Breast epithelium (tissue), 4 donors: Measurements from ENCODE around the gene CABLES2. TPM values are rescaled to one million over a fixed set of nuclear protein-coding genes. Genes with fewer than 3 reads are reported as not detected.

Experiments
- DNase-seq, 2 donors: peaks; one replicate each; pipeline ENCODE4 v3.0.0-alpha.2; 2019; ENCODE audit warnings: low spot score in 2 of 2
- H3K27ac ChIP-seq, 2 donors: fragments of 200-600 bp; sonication (generic) in 1 of 2; one replicate each; pipeline ENCODE4 v1.5.1; 2016 to 2019; ENCODE audit warnings: mild to moderate bottlenecking in 1 of 2
- H3K27me3 ChIP-seq, 2 donors: fragments of 200-600 bp; sonication (generic) in 1 of 2; one replicate each; pipeline versions ENCODE4 v1.5.1 to v1.6.0; 2017 to 2019; ENCODE audit warnings: control low read depth in 1 of 2, mild to moderate bottlenecking in 1 of 2
- H3K36me3 ChIP-seq: fragments of 200-600 bp; one replicate; pipeline ENCODE4 v1.5.1; 2019
- H3K4me1 ChIP-seq, 2 donors: fragments of 200-600 bp; sonication (generic); one replicate each; pipeline ENCODE4 v1.5.1; 2016 to 2019; ENCODE audit warnings: control low read depth in 1 of 2
- H3K4me3 ChIP-seq, 3 donors: fragments of 200-600 bp; sonication (generic); 1 replicate in 2 of 3; 2 replicates in 1 of 3; pipeline ENCODE4 v1.5.1; 2016 to 2019; ENCODE audit warnings: mild to moderate bottlenecking in 3 of 3, moderate library complexity in 2 of 3
- H3K9me3 ChIP-seq, 2 donors: fragments of 200-600 bp; sonication (generic) in 1 of 2; one replicate each; pipeline ENCODE4 v1.5.1; 2016 to 2019; ENCODE audit warnings: control low read depth in 1 of 2
- POLR2A ChIP-seq: fragments of 450-650 bp; IDR thresholded peaks from one replicate; pipeline ENCODE4 v1.6.1; 2016; ENCODE audit warnings: antibody characterized with exemption, mild to moderate bottlenecking, moderate library complexity
- POLR2AphosphoS5 ChIP-seq, 3 donors: sonication (generic); formaldehyde crosslinking; IDR thresholded peaks; one replicate each; pipeline ENCODE4 v1.6.1; 2017; ENCODE audit warnings: antibody characterized with exemption in 3 of 3
- intact Hi-C: fragments of 100-400 bp; cut with DNase I; formaldehyde crosslinking; loops from one replicate; pipeline ENCODE4 v1.15.1; 2023; ENCODE audit warnings: low total_unique reads
- total RNA-seq, 3 donors: library from RNA; depleted of rRNA; stranded (reverse); fragments of >200 nt; gene quantifications; one replicate each; pipeline ENCODE4 v1.1.0, GENCODE V29; 2016
- TF ChIP-seq, protein P1 (sequence below), 3 donors: fragments of 450-650 bp; IDR thresholded peaks; one replicate each; pipeline ENCODE4 v1.5.1; 2016 to 2017; ENCODE audit warnings: antibody characterized with exemption in 3 of 3, mild to moderate bottlenecking in 3 of 3, moderate library complexity in 3 of 3

CABLES2 gene
- total RNA-seq, 3 donors from 2014 or later = 1.8 to 3.2 (median 2.9) TPM

DNA sequence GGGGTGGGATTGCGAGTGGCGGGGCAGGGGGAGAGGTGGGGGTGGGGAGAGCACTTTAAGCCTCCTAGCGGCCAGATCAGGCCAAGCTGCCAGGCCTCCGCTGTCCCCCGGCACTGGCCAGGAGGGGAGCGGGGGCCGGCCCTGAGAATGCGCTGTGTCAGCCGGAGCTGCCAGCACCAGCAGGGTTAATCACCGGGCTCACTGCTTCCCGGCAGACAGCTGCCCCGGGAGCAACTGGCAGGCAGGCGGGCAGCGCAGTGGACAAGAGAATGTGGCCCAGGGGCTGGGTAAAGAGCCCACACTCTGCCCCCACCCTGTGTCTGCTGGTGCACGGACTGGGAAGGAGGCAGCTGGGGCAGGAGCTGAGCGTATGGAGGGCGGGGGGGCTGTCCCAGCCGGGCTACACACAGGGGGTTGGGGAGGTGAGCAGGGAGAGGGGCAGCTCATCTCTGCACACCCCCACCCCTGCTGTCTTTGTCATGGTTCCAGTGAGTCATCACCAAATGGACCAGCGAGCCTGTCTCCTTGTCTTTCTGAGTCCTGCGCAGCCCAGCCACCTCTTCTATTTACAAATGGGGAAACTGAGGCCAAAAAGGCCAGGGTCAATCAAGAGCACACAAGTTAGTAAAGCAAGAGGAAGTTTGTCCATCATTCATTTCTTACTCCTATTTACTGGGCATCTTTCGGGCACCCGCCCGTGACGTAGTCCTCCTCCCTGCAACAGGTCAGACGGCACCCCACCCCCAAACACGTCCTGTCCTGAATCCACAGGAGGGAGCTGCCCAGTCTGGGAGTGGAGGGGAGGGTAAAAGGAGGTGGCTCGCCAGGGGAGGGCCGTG, 37.9 kb downstream of the CABLES2 start:
- Histone ChIP-seq H3K4me1 (peaks cover 35 to 43% of the 10 kb centered on the region in 2 donors), H3K27ac (peak overlapping the region; percentile 55 to 91), H3K4me3 (peak overlapping the region in 2 of 3 donors; percentile 83 to 86), H3K27me3 (no peaks in the 10 kb centered on the region), H3K36me3 (no peaks in the 10 kb centered on the region), H3K9me3 (no peaks in the 10 kb centered on the region)
- intact Hi-C loops = no loop called here
- DNase-seq = no peak
- TF ChIP-seq, protein P1, sequence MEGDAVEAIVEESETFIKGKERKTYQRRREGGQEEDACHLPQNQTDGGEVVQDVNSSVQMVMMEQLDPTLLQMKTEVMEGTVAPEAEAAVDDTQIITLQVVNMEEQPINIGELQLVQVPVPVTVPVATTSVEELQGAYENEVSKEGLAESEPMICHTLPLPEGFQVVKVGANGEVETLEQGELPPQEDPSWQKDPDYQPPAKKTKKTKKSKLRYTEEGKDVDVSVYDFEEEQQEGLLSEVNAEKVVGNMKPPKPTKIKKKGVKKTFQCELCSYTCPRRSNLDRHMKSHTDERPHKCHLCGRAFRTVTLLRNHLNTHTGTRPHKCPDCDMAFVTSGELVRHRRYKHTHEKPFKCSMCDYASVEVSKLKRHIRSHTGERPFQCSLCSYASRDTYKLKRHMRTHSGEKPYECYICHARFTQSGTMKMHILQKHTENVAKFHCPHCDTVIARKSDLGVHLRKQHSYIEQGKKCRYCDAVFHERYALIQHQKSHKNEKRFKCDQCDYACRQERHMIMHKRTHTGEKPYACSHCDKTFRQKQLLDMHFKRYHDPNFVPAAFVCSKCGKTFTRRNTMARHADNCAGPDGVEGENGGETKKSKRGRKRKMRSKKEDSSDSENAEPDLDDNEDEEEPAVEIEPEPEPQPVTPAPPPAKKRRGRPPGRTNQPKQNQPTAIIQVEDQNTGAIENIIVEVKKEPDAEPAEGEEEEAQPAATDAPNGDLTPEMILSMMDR (IDR thresholded peaks at IDR 0.05) = no peak
- no peak for TF ChIP-seq POLR2A
- no peak for TF ChIP-seq POLR2AphosphoS5 (IDR thresholded peaks at IDR 0.05)

DNA sequence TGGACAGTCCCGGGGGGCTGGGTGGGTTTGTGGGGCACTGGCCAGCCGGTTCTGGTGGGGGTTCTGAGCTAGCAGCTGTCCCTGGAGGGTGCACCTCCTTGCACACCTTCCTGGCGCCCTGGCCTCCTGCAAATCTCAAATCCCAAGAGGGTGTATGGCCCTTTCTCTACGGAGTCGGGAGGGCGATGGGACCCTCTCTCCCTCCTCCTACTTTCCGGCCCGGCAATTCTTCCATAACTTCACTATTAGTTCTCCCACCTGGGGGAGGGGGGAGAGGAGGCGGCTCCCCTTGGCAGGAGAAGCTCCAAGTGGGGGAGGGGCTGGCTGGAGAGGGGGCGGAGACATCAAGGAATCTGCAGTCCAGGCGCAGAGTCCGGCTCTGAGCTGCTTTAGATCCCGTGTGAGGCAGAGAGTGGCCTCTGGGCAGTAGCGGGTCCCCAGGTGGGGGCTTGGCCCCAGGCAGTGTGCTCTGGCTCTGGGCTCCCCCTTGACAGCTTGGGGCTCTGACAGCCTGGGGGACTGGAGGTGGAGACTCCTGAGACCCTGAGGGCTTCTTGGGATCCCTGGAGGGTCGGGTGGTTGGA, 38.6 kb downstream of the CABLES2 start:
- TF ChIP-seq, protein P1 (IDR thresholded peaks at IDR 0.05) = no peak
- TF ChIP-seq POLR2A (no peak), POLR2AphosphoS5 (IDR thresholded peaks at IDR 0.05) (no peak)
- H3K4me3 ChIP-seq = peak overlapping the region in 2 of 3 donors; percentile 83 to 86
- no peak for DNase-seq
- H3K27me3 ChIP-seq = no peaks in the 10 kb centered on the region
- no peaks in the 10 kb centered on the region for H3K9me3 ChIP-seq
- H3K27ac ChIP-seq = peak overlapping the region; percentile 80 to 91
- peaks cover 35 to 43% of the 10 kb centered on the region in 2 donors for H3K4me1 ChIP-seq
- intact Hi-C loops = no loop called here
- no peaks in the 10 kb centered on the region for H3K36me3 ChIP-seq

DNA sequence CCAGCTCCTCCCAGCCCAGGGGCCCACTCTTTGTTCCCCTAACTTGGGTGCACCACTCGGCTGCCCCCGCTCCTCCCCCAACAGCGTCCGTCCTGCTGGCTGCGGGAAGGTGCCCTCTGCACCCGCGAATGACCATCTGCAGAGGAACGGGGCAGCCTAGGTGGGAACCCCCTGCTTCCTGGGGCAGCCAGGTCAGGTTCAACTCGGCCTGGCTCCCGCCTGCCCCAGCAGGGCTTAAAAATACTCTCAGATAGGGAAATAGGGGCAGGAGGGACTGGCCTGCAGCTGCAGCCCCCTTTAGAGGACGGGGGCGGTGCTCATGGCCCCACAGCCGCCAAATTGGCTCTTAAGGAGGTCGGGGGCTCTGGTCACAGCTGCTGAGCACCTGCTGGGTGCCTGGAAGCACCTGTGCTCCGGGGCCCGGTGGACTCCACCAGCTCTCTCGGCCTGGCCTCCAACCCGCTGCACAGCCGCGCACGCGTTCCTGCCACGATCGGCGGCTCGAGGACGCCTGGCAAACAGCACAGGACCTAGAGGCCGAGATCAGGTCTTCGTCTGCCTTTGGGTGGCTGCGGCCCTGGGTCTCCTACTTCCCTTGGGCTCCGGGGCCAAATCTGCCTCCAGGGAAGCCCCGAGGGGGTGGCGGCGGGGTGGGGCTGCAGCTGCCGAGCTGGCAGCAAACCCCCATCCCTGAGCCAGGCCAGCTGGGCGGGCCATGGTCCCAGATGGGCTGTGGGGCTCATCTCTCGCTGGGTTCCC, 39.3 kb downstream of the CABLES2 start:
- no peaks in the 10 kb centered on the region for H3K27me3 ChIP-seq
- H3K4me1 ChIP-seq = peaks cover 35 to 46% of the 10 kb centered on the region in 2 donors
- H3K36me3 ChIP-seq = no peaks in the 10 kb centered on the region
- peak overlapping the region; percentile 67 to 86 (median 83) for H3K4me3 ChIP-seq
- TF ChIP-seq, protein P1 (IDR thresholded peaks at IDR 0.05) = no peak
- no peak for TF ChIP-seq POLR2A
- no peak for TF ChIP-seq POLR2AphosphoS5 (IDR thresholded peaks at IDR 0.05)
- peak overlapping the region; percentile 80 to 91 for H3K27ac ChIP-seq
- intact Hi-C loops = no loop called here
- H3K9me3 ChIP-seq = no peaks in the 10 kb centered on the region
- DNase-seq = no peak

DNA sequence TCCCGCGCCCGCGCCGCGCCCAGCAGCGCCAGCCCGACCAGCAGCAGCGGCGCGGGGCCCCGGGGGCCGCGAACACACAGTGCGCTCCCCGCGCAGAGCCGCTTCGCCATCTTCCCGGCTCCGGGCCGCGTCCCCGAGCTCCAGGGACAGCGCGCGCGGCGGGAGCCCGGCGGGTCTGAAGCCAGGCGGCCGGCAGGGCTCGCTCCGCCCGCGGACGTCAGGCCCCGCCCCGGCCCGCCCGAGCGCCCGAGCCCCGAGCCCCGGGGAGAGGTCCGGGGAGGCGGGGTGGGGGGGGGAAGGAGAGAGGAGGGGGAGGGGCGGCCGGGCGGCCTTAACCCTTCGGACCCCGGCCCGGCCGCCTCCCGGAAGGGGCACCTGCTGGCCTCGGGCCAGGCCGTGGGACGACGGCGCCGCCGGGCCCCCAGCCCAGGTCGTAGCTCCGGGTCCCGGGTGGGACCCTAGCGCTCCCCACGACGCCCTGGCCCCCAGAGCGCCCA, 39.9 kb downstream of the CABLES2 start, which contains the start of gene LAMA5:
Gene LAMA5 (minus strand): TSS at position 177 of the 497 bp plus-strand sequence. CDS start 67 bp downstream, at position 110.
- intact Hi-C loops = no loop called here
- no peaks in the 10 kb centered on the region for H3K9me3 ChIP-seq
- H3K36me3 ChIP-seq = no peaks in the 10 kb centered on the region
- peak within 1 kb of the TSS; percentile 67 to 86 (median 83) for H3K4me3 ChIP-seq
- H3K27ac ChIP-seq = peak within 1 kb of the TSS; percentile 80 to 91
- no peak for DNase-seq
- peaks cover 35 to 53% of the 10 kb centered on the region in 2 donors for H3K4me1 ChIP-seq
- H3K27me3 ChIP-seq = no peaks in the 10 kb centered on the region
- TF ChIP-seq, protein P1 (IDR thresholded peaks at IDR 0.05) = no peak
- TF ChIP-seq POLR2A = no peak
- TF ChIP-seq POLR2AphosphoS5 (IDR thresholded peaks at IDR 0.05) = no peak
